Activated T-helper 1 cell treated with anti-CD3 and anti-CD28 coated beads, Interleukin-12 subunit alpha, Interleukin-12 subunit beta, Interleukin-2, Interleukin-4 antibody, amounts not matched to agents 30 ng/mL and 10 ng/mL and 1 ng/mL, durations not matched to agents 14 hours and 24 hours and 36 hours (primary cell): ENCODE results near the gene EPS8. TPM values are rescaled to one million over a fixed set of nuclear protein-coding genes. Genes with fewer than 3 reads are reported as not detected.

Source experiments
- DNase-seq: peaks from one replicate; pipeline ENCODE4 v3.0.0; 2021; ENCODE audit warnings: low spot score
- H3K27ac Mint-ChIP-seq: one replicate; pipeline ENCODE4 v1.8.0; 2021; ENCODE audit warnings: mild to moderate bottlenecking, mixed read lengths
- H3K27me3 Mint-ChIP-seq: one replicate; pipeline ENCODE4 v1.8.0; 2022; ENCODE audit warnings: mild to moderate bottlenecking, moderate library complexity, mixed read lengths; ENCODE audit not compliant: insufficient read depth
- H3K36me3 Mint-ChIP-seq: one replicate; pipeline ENCODE4 v1.8.0; 2021; ENCODE audit warnings: low read depth, mixed read lengths
- H3K4me1 Mint-ChIP-seq: one replicate; pipeline ENCODE4 v1.8.0; 2021; ENCODE audit warnings: low read depth, mixed read lengths
- H3K4me3 Mint-ChIP-seq: one replicate; pipeline ENCODE4 v1.8.0; 2021; ENCODE audit warnings: mild to moderate bottlenecking, moderate library complexity, mixed read lengths
- H3K9me3 Mint-ChIP-seq: one replicate; pipeline ENCODE4 v1.8.0; 2021; ENCODE audit warnings: mixed read lengths
- intact Hi-C: fragments of 100-400 bp; cut with micrococcal nuclease; formaldehyde crosslinking; loops from one replicate; pipeline ENCODE4 v1.15.1; 2024
- total RNA-seq: library from RNA; stranded (reverse); gene quantifications from 2 replicates; pipeline ENCODE4 v1.2.3, GENCODE V29; 2022

Gene EPS8
- total RNA-seq, 1 donor from 2014 or later, result 1.9 TPM

- no peak overlapping the region for H3K27ac Mint-ChIP-seq
- H3K36me3 Mint-ChIP-seq, result no peaks in the 10 kb centered on the region
- H3K27me3 Mint-ChIP-seq, result peaks cover 22% of the 10 kb centered on the region
- H3K4me3 Mint-ChIP-seq, result no peak overlapping the region
- DNase-seq, result no peak
- H3K4me1 Mint-ChIP-seq, result no peaks in the 10 kb centered on the region
- H3K9me3 Mint-ChIP-seq, result no peaks in the 10 kb centered on the region
- intact Hi-C loops, result no loop called here
Measured at GRCh38 chr12:15719230-15719629, 70.0 kb downstream of the EPS8 start.

- no peak for DNase-seq
- peaks cover 22% of the 10 kb centered on the region for H3K27me3 Mint-ChIP-seq
- H3K36me3 Mint-ChIP-seq, result no peaks in the 10 kb centered on the region
- H3K27ac Mint-ChIP-seq, result no peak overlapping the region
- intact Hi-C loops, result no loop called here
- no peaks in the 10 kb centered on the region for H3K4me1 Mint-ChIP-seq
- no peaks in the 10 kb centered on the region for H3K9me3 Mint-ChIP-seq
- no peak overlapping the region for H3K4me3 Mint-ChIP-seq
Measured at GRCh38 chr12:15717940-15718567, 71.1 kb downstream of the EPS8 start.

GRCh38 chr12:15716581-15716980 lies 72.6 kb downstream of the EPS8 start:
- Mint-ChIP-seq H3K27me3 (peaks cover 16% of the 10 kb centered on the region), H3K27ac (no peak overlapping the region), H3K4me1 (no peaks in the 10 kb centered on the region), H3K4me3 (no peak overlapping the region), H3K9me3 (no peaks in the 10 kb centered on the region), H3K36me3 (no peaks in the 10 kb centered on the region)
- intact Hi-C loops, result no loop called here
- DNase-seq, result no peak

DNA sequence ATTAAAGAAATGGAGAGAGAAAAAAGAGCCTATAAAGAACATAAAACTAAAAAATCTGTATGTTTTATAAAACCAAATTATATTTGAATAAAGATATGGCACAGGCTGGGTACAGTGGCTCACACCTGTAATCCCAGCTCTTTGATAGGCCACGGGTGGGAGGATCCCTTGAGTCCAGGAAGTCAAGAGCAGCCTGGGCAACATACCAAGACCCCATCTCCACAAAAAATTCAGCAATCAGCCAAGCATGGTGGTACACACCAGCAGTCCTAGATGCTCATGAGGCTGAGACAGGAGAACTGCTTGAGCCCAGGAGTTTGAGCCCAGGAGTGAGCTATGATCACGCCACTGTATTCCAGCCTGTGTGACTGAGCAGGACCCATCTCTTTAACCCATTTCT lies 74.9 kb downstream of the EPS8 start:
- DNase-seq, result no peak
- peaks cover 4% of the 10 kb centered on the region for H3K4me1 Mint-ChIP-seq
- H3K4me3 Mint-ChIP-seq, result no peak overlapping the region
- H3K27ac Mint-ChIP-seq, result no peak overlapping the region
- H3K36me3 Mint-ChIP-seq, result no peaks in the 10 kb centered on the region
- intact Hi-C loops, result no loop called here
- H3K9me3 Mint-ChIP-seq, result no peaks in the 10 kb centered on the region
- peaks cover 9% of the 10 kb centered on the region for H3K27me3 Mint-ChIP-seq

GRCh38 chr12:15712823-15713660 lies 76.1 kb downstream of the EPS8 start:
- peaks cover 5% of the 10 kb centered on the region for H3K27me3 Mint-ChIP-seq
- no peak overlapping the region for H3K4me3 Mint-ChIP-seq
- intact Hi-C loops, result no loop called here
- peaks cover 12% of the 10 kb centered on the region for H3K4me1 Mint-ChIP-seq
- DNase-seq, result no peak
- H3K27ac Mint-ChIP-seq, result no peak overlapping the region
- H3K9me3 Mint-ChIP-seq, result no peaks in the 10 kb centered on the region
- no peaks in the 10 kb centered on the region for H3K36me3 Mint-ChIP-seq

DNA sequence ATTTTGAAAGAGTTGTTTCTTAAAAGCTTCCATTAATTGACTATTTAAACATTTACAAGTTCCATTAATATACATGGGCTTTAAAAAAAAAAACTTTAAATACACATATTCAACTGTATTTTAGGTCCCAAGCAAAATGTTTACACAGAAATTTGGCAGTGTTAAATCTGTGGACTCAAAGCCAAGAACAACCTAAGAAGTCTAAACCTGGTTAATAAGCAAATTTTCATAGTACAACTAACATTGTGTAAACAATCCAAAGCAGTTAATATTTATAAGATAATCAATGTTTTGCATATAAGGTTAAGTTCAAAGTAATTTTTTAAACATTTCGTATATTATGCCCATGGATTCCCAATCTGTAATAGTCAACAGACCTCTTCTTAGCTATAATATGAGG lies 77.0 kb downstream of the EPS8 start:
- peaks cover 12% of the 10 kb centered on the region for H3K4me1 Mint-ChIP-seq

DNA sequence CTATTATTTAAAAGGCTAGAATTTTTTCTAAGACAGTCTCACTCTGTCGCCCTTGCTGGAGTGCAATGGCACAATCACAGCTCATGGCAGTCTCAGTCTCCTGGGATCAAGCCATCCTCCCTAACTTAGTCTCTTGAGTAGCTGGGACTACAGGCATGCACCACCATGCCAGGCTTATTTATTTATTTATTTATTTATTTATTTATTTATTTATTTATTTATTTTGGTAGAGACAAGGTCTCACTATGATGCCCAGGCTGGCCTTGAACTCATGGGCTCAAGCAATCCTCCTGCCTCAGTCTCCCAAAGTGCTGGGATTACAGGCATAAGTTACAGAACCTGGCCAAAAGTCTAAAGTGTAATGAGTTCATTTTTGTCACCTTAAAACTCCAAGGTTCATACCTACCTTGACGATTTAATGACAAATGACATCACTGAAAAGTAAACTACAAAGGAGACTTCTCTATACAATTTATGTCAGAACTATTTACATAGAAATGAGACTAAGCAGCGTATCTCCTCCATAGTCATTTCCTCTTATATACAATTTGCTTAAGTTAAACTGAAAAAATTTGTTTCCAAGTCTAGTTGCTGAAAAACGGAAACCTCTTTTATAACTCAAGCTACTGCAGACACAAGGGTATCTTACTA lies 78.2 kb downstream of the EPS8 start:
- no peak for DNase-seq
- H3K4me1 Mint-ChIP-seq, result peaks cover 12% of the 10 kb centered on the region
- intact Hi-C loops, result no loop called here
- H3K36me3 Mint-ChIP-seq, result no peaks in the 10 kb centered on the region
- no peak overlapping the region for H3K4me3 Mint-ChIP-seq
- peaks cover 2% of the 10 kb centered on the region for H3K27me3 Mint-ChIP-seq
- no peaks in the 10 kb centered on the region for H3K9me3 Mint-ChIP-seq
- no peak overlapping the region for H3K27ac Mint-ChIP-seq

More for the DNA sequence above, 77.0 kb downstream of the EPS8 start:
- Mint-ChIP-seq H3K27ac (no peak overlapping the region), H3K9me3 (no peaks in the 10 kb centered on the region), H3K36me3 (no peaks in the 10 kb centered on the region), H3K27me3 (peaks cover 2% of the 10 kb centered on the region), H3K4me3 (no peak overlapping the region)
- intact Hi-C loops, result no loop called here
- no peak for DNase-seq

GRCh38 chr12:15709551-15709950 lies 79.6 kb downstream of the EPS8 start:
- H3K27ac Mint-ChIP-seq, result no peak overlapping the region
- no peaks in the 10 kb centered on the region for H3K9me3 Mint-ChIP-seq
- no peaks in the 10 kb centered on the region for H3K36me3 Mint-ChIP-seq
- intact Hi-C loops, result no loop called here
- no peaks in the 10 kb centered on the region for H3K27me3 Mint-ChIP-seq
- H3K4me1 Mint-ChIP-seq, result peaks cover 12% of the 10 kb centered on the region
- DNase-seq, result no peak
- no peak overlapping the region for H3K4me3 Mint-ChIP-seq

DNA sequence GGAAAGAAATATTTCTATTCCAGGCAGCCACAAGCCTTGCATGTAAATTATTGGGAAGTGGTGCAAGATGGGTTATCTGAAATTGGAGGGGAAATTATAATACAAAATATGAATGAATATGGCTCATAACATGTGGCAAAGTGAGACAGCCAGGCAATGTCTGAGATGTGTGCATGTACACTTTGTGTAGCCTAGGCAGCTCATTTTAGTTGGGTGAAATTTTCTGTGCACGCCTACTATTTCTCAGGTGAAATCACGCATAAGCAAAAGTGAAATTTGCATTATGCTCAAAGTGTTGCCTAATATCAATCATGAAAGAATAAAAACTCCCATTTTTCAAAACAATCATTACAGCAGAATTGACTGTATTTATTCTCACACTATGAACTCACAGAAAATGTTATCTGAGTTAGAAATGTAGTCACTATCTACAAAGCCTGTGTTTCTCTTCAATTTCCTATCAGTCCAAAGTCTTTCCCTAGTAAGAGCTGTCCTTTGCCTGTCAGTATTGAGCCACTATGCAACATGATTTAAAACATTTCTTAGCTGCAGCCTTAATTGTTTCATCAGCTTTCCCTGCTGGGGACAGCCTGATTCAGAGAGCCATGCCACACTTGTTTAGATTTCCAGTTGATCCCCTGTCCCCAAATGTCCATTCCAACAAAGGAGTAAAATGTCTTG lies 80.7 kb downstream of the EPS8 start:
- intact Hi-C loops, result no loop called here
- H3K4me3 Mint-ChIP-seq, result no peak overlapping the region
- no peak for DNase-seq
- no peaks in the 10 kb centered on the region for H3K9me3 Mint-ChIP-seq
- no peaks in the 10 kb centered on the region for H3K27me3 Mint-ChIP-seq
- H3K27ac Mint-ChIP-seq, result no peak overlapping the region
- H3K4me1 Mint-ChIP-seq, result peaks cover 12% of the 10 kb centered on the region
- H3K36me3 Mint-ChIP-seq, result no peaks in the 10 kb centered on the region

DNA sequence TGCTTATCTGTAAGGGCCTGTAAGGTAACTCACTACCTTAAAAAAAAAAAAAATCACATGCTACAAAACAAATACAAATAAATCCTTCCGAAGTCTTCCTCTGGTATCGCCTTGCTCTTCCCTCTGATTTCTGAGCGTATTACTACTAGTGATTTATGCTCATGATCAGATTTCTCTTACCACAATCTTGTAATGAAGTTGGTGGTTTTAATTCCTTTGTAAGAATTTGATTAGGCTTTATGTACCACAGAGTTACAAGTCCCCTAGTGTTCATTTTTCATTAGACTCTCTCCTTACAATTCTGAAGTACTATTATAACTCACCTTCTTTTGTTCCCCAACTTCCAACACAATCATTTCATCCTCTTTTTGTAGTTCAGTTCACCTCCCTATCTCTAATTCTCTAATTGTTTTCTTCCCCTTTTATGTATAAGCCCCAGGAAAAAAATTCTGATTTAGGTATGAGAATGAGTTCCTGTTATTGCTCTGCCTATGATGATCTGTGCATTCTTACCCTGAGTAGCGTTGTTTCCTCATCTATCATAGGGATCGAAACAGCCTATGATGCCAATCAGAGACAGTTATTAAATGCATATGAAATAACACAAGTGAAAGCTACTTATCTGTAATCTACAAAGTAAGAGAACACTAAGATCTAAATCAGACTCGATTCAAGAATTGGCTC lies 81.5 kb downstream of the EPS8 start:
- H3K27me3 Mint-ChIP-seq, result no peaks in the 10 kb centered on the region
- intact Hi-C loops, result no loop called here
- no peak overlapping the region for H3K4me3 Mint-ChIP-seq
- H3K9me3 Mint-ChIP-seq, result no peaks in the 10 kb centered on the region
- H3K36me3 Mint-ChIP-seq, result peaks cover 3% of the 10 kb centered on the region
- no peak overlapping the region for H3K27ac Mint-ChIP-seq
- no peak for DNase-seq
- peaks cover 12% of the 10 kb centered on the region for H3K4me1 Mint-ChIP-seq

DNA sequence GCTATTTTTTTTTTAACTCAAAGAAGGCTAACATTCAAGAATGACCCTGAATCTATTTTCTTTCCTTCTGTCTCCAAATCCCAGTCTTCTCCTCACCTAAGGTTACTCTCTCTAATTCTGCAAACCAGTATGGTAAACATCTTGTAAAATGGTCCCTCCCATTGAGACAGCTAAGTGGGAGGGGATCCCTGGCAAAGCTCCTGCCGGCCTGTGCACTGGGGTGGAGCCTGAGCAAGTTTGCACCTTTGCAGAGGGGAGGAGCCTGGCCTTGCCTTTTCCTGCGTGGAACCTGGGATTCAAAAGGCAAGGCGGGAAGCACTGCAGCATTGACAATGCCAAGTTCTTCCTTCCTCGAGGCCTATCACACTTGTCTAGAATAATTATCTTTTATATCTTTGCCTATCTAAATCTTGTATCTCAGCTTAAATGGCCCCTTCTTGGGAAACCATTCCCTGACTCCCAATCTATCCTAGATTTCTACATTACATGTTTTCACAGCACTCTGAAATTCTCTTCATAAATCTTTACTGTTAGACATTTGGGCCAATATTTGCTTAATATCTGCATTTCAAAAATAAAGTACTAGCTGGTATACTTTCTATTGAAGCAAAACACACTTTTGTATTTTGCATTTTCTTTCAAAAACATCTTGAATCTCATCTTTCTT lies 83.0 kb downstream of the EPS8 start:
- no peak for DNase-seq
- Mint-ChIP-seq H3K27ac (no peak overlapping the region), H3K36me3 (peaks cover 3% of the 10 kb centered on the region), H3K9me3 (no peaks in the 10 kb centered on the region), H3K4me3 (no peak overlapping the region), H3K27me3 (no peaks in the 10 kb centered on the region), H3K4me1 (peaks cover 24% of the 10 kb centered on the region)
- intact Hi-C loops, result no loop called here

DNA sequence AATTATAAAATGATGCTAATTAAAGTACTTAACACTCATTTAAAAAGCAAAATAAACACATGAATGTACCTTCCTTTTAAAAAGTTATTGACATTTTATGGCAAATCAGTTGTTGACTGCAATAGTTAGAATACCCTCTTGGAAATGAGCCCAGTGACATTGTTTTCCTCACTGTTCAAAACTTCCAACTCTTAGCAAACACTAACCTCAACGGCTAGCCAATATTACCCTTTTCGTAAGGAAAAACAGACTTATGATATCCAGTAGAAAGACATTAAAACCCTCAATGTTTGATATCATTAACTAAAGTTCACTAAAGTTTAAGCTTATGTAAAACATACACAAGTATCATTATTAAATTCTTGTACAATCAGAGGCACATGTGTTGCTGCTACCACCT lies 83.6 kb downstream of the EPS8 start:
- Mint-ChIP-seq H3K4me3 (no peak overlapping the region), H3K27ac (no peak overlapping the region), H3K4me1 (peaks cover 30% of the 10 kb centered on the region), H3K36me3 (peaks cover 3% of the 10 kb centered on the region), H3K27me3 (no peaks in the 10 kb centered on the region), H3K9me3 (no peaks in the 10 kb centered on the region)
- no peak for DNase-seq
- intact Hi-C loops, result no loop called here
